Limb (tissue), 2 donors: ENCODE measurements around the gene HOXC5.

Source experiments
- DNase-seq, 2 donors: peaks; one replicate each; pipeline ENCODE4 v3.0.0-alpha.2; 2016; ENCODE audit errors: extremely low spot score in 2 of 2

The HOXC5 gene

GRCh38 chr12:53995378-53996239, 37.2 kb upstream of the HOXC5 start:
- DNase-seq = peak in 1 of 2 donors; percentile 78

- DNase-seq = no peak
These were observed 36.3 kb upstream of the HOXC5 start for GRCh38 chr12:53996240-53997203.

GRCh38 chr12:53997204-53998109, 35.4 kb upstream of the HOXC5 start:
- peak in 1 of 2 donors; percentile 63 for DNase-seq

GRCh38 chr12:53998110-53998899, 34.5 kb upstream of the HOXC5 start:
- peak in 1 of 2 donors; percentile 64 for DNase-seq

GRCh38 chr12:53998900-53999236, 34.0 kb upstream of the HOXC5 start:
- no peak for DNase-seq

GRCh38 chr12:53999559-54000115, 33.2 kb upstream of the HOXC5 start:
- DNase-seq = peak; percentile 72 to 84

GRCh38 chr12:54000116-54001114, 32.4 kb upstream of the HOXC5 start, which contains the start of gene HOXC9:
Gene HOXC9 (plus strand): TSS chr12:54000161. CDS start chr12:54000189, 28 bp downstream.
- DNase-seq = no peak

GRCh38 chr12:54001283-54002187, 31.3 kb upstream of the HOXC5 start:
- no peak for DNase-seq

GRCh38 chr12:54002278-54002914, 30.5 kb upstream of the HOXC5 start:
- no peak for DNase-seq

- DNase-seq = no peak
These were observed 29.9 kb upstream of the HOXC5 start for GRCh38 chr12:54002915-54003389.

GRCh38 chr12:54003625-54004024, 29.2 kb upstream of the HOXC5 start:
- no peak for DNase-seq

- no peak for DNase-seq
These were observed 28.6 kb upstream of the HOXC5 start for GRCh38 chr12:54004063-54004840.

GRCh38 chr12:54004841-54005530, 27.9 kb upstream of the HOXC5 start:
- peak in 1 of 2 donors; percentile 69 for DNase-seq

GRCh38 chr12:54005531-54005852, 27.4 kb upstream of the HOXC5 start:
- no peak for DNase-seq

GRCh38 chr12:54005853-54006558, 26.8 kb upstream of the HOXC5 start:
- DNase-seq = peak; percentile 74 to 93
